HepG2 (cell line): ENCODE results near the gene TRRAP.
"Not testable (repeated sequence)": the region's sequence is repeated elsewhere in the genome, so short reads cannot be mapped to it uniquely, and the experiment has no call there.

Experiments
- CTCF ChIP-seq: sonication (generic); formaldehyde crosslinking; IDR thresholded peaks from 2 replicates; pipeline ENCODE4 v1.5.0; 2020; ENCODE audit warnings: mild to moderate bottlenecking, missing genetic modification reagents, moderate library complexity
- EED ChIP-seq: sonication (generic); formaldehyde crosslinking; IDR thresholded peaks from 2 replicates; pipeline ENCODE4 v1.5.0; 2020; ENCODE audit warnings: mild to moderate bottlenecking, missing genetic modification reagents
- RBFOX2 ChIP-seq: fragments of 200-400 bp; formaldehyde crosslinking; IDR thresholded peaks from 2 replicates; pipeline ENCODE4 v1.6.1; 2017; ENCODE audit warnings: low read depth, mild to moderate bottlenecking, low read length
- SMYD3 ChIP-seq: sonication (generic); formaldehyde crosslinking; IDR thresholded peaks from 2 replicates; pipeline ENCODE4 v1.8.1; 2023; ENCODE audit warnings: mild to moderate bottlenecking, missing genetic modification reagents
- ZNF235 ChIP-seq: sonication (generic); formaldehyde crosslinking; IDR thresholded peaks from 2 replicates; pipeline ENCODE4 v1.8.1; 2023; ENCODE audit warnings: mild to moderate bottlenecking, missing genetic modification reagents, borderline replicate concordance
- ZNF703 ChIP-seq: sonication (generic); formaldehyde crosslinking; IDR thresholded peaks from 2 replicates; pipeline ENCODE4 v1.5.1; 2020; ENCODE audit warnings: missing genetic modification reagents, mild to moderate bottlenecking, moderate library complexity, borderline replicate concordance
- TF ChIP-seq, protein P1 (sequence below), 2 experiments: sonication (generic) in 1 of 2; formaldehyde crosslinking in 1 of 2; IDR thresholded peaks; 2 replicates each; pipeline versions ENCODE4 v1.5.1 to v1.6.1; 2011 to 2020; ENCODE audit warnings: borderline replicate concordance in 1 of 2, low read depth in 1 of 2, low read length in 1 of 2, mild to moderate bottlenecking in 1 of 2, missing genetic modification reagents in 1 of 2, moderate library complexity in 1 of 2

GRCh38 chr7:98873610-98874009, 4.7 kb upstream of the TRRAP start:
- not testable (repeated sequence) for TF ChIP-seq ZNF703; EED (CRISPR knock-in tag); CTCF; ZNF235; RBFOX2; SMYD3 (CRISPR knock-in tag)
- TF ChIP-seq, protein P1, sequence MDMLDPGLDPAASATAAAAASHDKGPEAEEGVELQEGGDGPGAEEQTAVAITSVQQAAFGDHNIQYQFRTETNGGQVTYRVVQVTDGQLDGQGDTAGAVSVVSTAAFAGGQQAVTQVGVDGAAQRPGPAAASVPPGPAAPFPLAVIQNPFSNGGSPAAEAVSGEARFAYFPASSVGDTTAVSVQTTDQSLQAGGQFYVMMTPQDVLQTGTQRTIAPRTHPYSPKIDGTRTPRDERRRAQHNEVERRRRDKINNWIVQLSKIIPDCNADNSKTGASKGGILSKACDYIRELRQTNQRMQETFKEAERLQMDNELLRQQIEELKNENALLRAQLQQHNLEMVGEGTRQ (IDR thresholded peaks at IDR 0.05; ENCODE audit: low read depth, low read length), result not testable (repeated sequence)
- TF ChIP-seq, protein P1 (CRISPR knock-in tag; IDR thresholded peaks at IDR 0.05; ENCODE audit: borderline replicate concordance), result not testable (repeated sequence)
